ENCODE measurements around the gene DNAAF1.

The DNAAF1 gene

DNA sequence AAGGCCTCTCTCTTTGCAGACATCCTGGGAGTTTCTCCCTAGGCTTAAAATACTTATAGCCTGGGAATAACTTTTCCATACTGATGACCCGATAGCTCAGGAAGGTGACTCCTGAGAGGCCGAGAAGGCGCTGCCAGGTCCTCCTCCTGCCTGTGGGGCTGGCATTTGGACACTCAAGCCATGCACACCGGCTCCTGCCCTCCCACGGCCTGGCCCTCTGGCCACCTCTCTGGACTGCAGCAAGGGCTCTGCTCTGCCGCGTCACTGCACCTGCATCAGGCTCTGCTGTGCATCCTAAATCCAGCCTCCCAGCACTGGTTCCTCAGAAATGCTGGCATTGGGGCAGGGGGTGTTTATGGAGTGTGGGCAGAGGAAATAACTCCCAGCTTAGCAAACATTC, 80.5 kb downstream of the DNAAF1 start:
- no peak for TF ChIP-seq Cebpa-rat (IDR thresholded peaks at IDR 0.05)
- Histone ChIP-seq H3K9me3 (replicated peaks in 1 of 11) (no peaks in the 10 kb centered on the region), H3K4me1 (peaks cover 18 to 39% (median 25%) of the 10 kb centered on the region in 10 experiments), H3K36me3 (no peaks in the 10 kb centered on the region), H4K20me1 (no peaks in the 10 kb centered on the region; a peak in 1 of 22 replicates), H3K9ac (no peak overlapping the region), H3K4me3 (no peak overlapping the region), H3K4me2 (no peak overlapping the region), H3K27me3 (no peaks in the 10 kb centered on the region), H3K27ac (no peak overlapping the region)

DNA sequence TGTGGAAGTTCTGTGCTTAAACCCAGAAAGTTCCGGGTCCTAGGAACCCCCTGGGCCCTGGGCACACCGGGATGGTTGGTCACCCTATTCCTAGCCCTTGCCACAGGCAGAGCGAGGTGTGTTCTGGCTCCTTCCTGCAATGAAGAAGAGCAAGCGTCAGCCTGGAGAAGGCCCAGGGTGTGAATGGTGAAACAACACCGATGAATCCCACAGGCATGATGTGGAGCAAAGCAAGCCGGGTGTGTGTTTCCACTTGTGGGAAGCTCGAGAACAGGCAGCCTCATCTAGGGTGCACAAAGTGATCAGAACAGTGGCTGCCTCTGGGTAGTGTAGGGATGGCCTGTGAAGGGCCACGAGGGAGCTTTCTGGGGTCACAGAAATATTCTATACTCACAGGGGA, 80.9 kb downstream of the DNAAF1 start:
- Histone ChIP-seq H3K4me1 (peaks cover 18 to 39% (median 25%) of the 10 kb centered on the region in 10 experiments), H3K9me3 (replicated peaks in 1 of 11) (no peaks in the 10 kb centered on the region), H3K36me3 (no peaks in the 10 kb centered on the region), H3K27ac (no peak overlapping the region), H4K20me1 (no peaks in the 10 kb centered on the region; a peak in 1 of 22 replicates), H3K9ac (no peak overlapping the region), H3K27me3 (no peaks in the 10 kb centered on the region), H3K4me2 (no peak overlapping the region), H3K4me3 (no peak overlapping the region)
- no peak for TF ChIP-seq Cebpa-rat (IDR thresholded peaks at IDR 0.05)
